GM21825 (cell line): Measurements from ENCODE around the gene FSTL3.
"Not testable (repeated sequence)": the region's sequence is repeated elsewhere in the genome, so short reads cannot be mapped to it uniquely, and the experiment has no call there.

Source experiments
- ATAC-seq: cut with Tn5 transposase; IDR thresholded peaks from one replicate; pipeline ENCODE4 v1.9.1; 2021; ENCODE audit warnings: mild to moderate bottlenecking, moderate library complexity; ENCODE audit not compliant: unreplicated experiment

The FSTL3 gene

GRCh38 chr19:681029-682019 lies 5.1 kb downstream of the FSTL3 start:
- no peak for ATAC-seq

DNA sequence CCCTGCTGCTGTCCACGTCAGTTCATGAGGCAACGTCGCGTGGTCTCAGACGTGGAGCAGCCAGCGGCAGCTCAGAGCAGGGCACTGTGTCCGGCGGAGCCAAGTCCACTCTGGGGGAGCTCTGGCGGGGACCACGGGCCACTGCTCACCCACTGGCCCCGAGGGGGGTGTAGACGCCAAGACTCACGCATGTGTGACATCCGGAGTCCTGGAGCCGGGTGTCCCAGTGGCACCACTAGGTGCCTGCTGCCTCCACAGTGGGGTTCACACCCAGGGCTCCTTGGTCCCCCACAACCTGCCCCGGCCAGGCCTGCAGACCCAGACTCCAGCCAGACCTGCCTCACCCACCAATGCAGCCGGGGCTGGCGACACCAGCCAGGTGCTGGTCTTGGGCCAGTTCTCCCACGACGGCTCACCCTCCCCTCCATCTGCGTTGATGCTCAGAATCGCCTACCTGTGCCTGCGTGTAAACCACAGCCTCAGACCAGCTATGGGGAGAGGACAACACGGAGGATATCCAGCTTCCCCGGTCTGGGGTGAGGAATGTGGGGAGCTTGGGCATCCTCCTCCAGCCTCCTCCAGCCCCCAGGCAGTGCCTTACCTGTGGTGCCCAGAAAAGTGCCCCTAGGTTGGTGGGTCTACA lies 6.6 kb downstream of the FSTL3 start:
- no peak for ATAC-seq

DNA sequence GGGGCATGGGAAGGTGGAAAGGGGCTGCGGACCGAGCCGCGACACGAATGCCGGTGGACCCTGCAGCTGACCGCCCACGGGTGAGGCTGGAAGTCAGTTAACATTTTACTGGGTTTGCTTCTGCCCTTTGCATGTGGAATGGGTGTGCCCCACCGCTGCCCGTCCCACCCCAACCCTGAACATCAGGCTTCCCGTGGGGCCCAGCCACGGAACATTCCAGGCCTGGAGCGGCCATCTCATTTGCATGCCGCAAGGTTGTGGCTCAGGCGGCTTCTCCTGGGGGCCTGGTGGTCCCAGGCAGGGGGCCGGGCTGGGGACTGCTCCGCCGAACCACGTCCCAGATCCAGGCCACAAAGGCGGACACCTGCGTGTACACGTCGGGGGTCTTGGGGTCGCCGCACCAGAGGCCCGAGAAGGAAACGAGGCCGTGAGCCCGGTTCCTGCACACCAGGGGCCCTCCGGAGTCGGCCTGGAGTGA lies 9.3 kb downstream of the FSTL3 start:
- no peak for ATAC-seq

- no peak for ATAC-seq
These were observed 10.6 kb downstream of the FSTL3 start for GRCh38 chr19:686589-687297.

GRCh38 chr19:687569-688166 lies 11.5 kb downstream of the FSTL3 start:
- ATAC-seq: no peak

DNA sequence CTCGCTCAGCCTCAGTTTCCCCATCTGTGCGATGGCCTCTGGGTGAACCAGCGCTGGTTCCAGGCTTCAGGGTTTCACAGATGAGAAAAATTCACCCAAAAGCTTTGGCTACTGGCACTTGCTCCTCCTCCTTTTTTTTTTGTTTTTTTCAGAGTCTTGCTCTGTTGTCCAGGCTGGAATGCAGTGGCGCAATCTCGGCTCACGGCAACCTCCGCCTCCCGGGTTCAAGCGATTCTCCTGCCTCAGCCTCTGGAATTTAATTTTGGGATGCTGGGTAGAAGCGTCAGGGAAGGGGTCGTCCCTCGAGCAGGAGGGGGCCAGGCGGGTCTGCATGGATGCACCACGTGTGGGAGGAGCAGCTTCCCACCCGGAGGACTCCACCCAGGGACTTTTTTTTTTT lies 12.0 kb downstream of the FSTL3 start:
- no peak for ATAC-seq

DNA sequence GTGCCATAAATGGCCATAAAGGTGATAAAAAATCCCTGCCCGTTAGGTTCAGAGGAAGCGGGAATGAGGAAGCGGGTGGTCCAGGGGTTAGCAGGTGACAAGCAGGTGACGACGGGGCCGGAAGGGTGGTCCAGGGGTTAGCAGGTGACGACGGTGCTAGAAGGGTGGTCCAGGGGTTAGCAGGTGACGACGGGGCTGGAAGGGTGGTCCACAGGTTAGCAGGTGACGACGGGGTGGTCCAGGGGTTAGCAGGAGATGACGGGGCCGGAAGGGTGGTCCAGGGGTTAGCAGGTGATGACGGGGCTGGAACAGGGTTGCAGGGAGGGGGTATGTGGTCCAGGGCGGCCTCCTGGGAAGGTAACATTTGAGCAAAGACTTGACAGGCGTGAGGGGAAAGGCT lies 12.8 kb downstream of the FSTL3 start:
- ATAC-seq: no peak

GRCh38 chr19:690203-690602 lies 14.0 kb downstream of the FSTL3 start:
- ATAC-seq: no peak

- no peak for ATAC-seq
These were observed 18.5 kb downstream of the FSTL3 start for GRCh38 chr19:694481-695351.

DNA sequence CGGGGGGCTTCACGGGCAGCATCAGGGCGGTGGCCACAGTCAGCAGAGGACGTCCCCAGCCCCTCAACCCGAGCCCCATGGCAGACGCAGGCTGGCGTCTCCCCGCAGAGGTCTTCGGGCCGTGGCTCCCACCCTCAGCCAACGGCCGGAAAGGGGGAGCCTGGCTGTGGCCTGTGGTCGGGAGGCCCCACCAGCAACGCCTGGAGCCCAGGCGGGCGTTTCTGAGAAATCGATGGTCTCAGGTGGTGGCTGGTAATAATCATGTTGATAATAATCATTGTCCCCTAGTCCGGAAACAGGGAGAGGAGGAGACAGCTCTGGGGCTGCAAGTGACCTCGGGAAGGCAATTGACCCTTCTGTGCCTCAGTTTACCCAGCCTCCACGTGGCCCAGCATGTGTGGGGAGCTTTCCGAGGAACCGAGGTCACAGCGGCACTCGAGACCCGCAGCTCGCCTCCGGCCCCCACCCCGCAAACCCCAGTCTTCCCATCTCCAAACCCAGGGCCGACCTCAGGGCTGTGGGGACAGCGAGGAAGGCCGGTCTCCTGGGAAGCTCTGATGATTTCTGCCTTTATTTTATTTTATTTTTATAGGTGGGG lies 19.3 kb downstream of the FSTL3 start, which contains the start of gene PRSS57:
Gene PRSS57 (minus strand): TSS at position 101 of the 598 bp plus-strand sequence. CDS start 22 bp downstream, at position 79.
- no peak for ATAC-seq

DNA sequence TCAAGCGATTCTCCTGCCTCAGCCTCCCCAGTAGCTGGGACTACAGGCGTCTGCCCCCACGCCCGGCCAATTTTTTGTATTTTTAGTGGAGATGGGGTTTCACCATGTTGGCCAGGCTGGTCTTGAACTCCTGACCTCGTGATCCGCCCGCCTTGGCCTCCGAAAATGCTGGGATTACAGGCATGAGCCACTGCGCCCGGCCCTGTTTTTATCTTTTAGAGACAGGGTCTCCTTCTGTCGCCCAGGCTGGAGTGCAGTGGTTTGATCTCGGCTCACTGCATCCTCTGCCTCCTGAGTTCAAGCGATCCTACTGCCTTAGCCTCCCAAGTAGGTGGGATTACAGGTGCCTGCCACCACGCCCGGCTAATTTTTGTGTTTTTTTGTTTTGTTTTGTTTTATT lies 22.3 kb downstream of the FSTL3 start:
- ATAC-seq: not testable (repeated sequence)

- not testable (repeated sequence) for ATAC-seq
These were observed 23.7 kb downstream of the FSTL3 start for GRCh38 chr19:699885-700284.

DNA sequence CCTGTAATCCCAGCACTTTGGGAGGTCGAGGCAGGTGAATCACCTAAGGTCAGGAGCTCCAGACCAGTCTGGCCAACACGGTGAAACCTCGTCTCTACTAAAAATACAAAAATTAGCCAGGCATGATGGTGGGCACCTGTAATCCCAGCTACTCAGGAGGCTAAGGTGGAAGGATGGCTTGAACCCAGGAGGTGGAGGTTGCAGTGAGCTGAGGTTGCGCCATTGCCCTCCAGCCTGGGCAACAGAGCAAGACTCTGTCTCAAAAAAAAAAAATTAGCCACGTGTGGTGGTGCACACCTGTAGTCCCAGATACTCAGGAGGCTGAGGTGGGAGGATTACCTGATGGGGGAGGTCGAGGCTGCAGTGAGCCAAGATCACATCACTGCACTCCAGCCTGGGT lies 26.7 kb downstream of the FSTL3 start:
- ATAC-seq: not testable (repeated sequence)

GRCh38 chr19:703329-703650 lies 27.1 kb downstream of the FSTL3 start:
- ATAC-seq: no peak

- no peak for ATAC-seq
These were observed 27.7 kb downstream of the FSTL3 start for GRCh38 chr19:703651-704446.

GRCh38 chr19:704447-704741 lies 28.2 kb downstream of the FSTL3 start:
- no peak for ATAC-seq

GRCh38 chr19:708154-709143 lies 32.3 kb downstream of the FSTL3 start, which contains the start of gene PALM:
PALM (plus strand) TSS chr19:708935; CDS start chr19:709147, 212 bp downstream.
- ATAC-seq: no peak
